ENCODE results near the gene IFI27L1.

- no peak for TF ChIP-seq POLR2A (IDR thresholded peaks at IDR 0.05)
- TF ChIP-seq CTCF (IDR thresholded peaks at IDR 0.05), result no peak
Observed at GRCh38 chr14:94038921-94039629, 42.0 kb upstream of the IFI27L1 start.

Measured in upper lobe of left lung (tissue), 4 donors.